CD4-positive, alpha-beta T cell treated with Interleukin-6 at 100 ng/mL for 8 hours (primary cell): ENCODE data around the gene ATG13.

Experiments used
- DNase-seq: peaks from one replicate; pipeline ENCODE4 v3.0.0-alpha.2; 2020; ENCODE audit warnings: mixed read lengths, low spot score

The ATG13 gene

DNA sequence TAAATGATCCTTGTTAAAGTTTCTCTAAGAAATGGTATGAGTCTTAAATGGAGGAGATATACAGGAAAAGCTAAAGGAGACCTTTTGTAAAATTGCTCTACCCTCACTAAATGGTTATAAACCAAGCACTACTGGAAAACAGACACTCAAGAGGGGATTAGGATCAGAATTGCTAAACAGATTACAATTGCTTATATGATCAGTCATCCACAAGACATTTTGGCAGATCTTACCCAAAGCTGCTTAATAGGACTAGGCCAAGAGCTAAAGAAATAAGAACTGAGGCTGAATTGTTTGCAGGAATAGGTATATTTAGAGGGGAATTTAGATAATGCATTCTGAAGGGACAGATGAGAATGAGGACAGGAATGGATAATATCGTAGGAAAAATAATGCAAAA is 9.8 kb upstream of the ATG13 start:
- no peak for DNase-seq

- no peak for DNase-seq
These were observed 8.0 kb upstream of the ATG13 start for GRCh38 chr11:46609386-46609785.

DNA sequence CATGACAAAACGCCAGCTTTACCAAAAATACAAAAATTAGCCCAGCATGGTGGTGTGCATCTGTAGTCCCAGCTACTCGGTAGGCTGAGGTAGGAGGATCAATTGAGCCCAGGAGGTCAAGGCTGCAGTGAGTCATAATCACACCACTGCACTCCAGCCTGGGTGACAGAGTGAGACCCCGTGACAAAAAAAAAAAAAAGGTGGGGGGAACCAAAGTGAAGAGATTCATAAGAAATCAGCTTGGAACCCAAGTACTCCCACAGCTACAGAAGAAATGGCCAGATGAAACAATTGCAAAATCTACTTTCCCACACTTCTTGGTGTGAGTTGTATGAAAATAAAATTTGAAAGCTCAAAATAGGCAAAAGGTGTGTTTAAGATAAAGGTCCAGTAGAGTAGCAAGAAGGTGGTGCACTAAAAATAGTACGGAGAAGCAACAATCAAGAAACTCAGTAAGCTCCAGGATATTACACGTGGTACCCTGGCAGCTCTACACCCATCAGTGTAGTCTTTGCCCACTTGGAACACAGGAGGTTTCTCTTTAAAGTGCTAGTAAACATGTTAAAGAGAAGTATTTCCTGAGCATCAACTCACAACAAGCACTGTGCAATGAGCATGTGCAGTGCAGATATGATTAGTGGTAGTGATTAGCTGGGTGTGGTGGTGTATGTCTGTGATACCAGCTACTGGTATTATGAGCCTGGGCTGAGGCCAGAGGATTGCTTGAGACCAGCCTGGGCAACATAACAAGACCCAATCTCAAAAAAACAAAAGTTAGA is 5.6 kb upstream of the ATG13 start:
- no peak for DNase-seq

DNA sequence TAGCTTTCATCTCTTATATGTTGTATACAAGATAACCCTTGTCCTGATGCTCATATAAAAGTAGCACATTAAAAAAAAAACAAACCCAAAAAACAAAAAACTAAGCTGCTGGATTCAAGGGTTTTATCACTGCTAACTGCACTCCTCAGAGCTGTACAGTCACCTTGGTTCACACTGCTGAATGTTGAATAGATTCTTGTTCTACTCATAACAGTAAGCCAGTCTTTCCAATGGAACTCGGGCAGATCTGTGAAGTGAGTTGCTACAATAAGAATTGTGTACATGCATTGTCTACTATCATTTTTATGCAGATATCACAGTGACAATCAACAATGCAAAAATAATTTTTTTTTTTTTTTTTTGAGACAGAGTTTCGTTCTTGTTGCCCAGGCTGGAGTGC is 5.0 kb upstream of the ATG13 start:
- DNase-seq = no peak

GRCh38 chr11:46615756-46616155 is 1.6 kb upstream of the ATG13 start:
- no peak for DNase-seq

GRCh38 chr11:46616551-46617133 is 711 bp upstream of the ATG13 start:
- DNase-seq = no peak

GRCh38 chr11:46617972-46618314 is 590 bp downstream of the ATG13 start:
- DNase-seq = no peak

- DNase-seq = no peak
These were observed 1.5 kb downstream of the ATG13 start for GRCh38 chr11:46618837-46619236.

DNA sequence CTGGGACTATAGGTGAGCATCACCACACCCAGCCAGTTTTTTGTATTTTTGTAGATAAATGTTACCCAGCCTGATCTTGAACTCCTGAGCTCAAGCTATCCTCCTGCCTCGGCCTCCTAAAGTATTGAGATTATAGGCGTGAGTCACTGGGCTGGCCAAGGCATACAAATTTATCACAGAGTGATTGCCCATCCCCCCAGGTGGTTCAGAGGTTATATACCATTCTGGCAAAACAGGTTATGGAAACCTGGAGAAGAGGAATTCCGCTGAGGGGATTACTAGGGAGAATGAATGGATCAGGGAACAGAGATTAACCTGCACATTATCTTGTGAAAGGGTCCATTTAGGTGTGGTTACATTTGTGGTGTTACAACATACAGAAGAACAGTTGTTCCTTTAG is 8.1 kb downstream of the ATG13 start:
- DNase-seq = no peak

DNA sequence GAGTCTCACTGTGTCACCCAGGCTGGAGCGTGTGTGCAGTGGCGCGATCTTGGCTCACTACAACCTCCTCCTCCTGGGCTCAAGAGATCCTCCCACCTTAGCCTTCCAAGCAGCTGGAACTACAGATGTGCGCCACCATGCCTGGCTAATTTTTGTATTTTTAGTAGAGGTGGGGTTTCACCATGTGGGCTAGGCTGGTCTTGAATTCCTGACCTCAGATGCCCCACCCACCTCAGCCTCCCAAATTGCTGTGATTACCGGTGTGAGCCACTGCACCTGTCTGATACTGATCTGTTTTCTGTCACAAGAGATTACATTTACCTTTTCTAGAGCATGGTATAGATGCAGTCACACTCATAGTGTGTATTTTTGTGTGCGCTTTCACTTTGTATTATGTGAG is 11.6 kb downstream of the ATG13 start:
- no peak for DNase-seq

DNA sequence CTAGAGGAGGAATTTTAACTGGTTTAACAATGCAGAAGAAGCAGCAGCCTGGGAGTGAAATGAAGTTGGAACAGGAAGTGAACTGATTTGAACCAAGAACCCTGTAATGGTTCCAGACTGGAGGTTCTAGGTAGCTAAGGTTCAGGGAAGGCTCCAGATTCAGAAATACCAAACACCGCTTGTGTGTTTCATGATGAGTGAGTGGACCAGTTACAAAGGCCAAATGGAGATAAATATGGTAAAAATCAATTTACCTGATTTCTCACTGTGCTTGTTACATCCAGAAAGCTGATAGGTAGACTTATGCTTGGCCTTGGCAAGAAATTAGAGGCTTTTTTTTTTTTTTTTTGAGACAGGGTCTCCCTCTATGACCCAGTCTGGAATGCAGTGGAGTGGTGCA is 12.9 kb downstream of the ATG13 start:
- DNase-seq = no peak

- DNase-seq = no peak
These were observed 14.3 kb downstream of the ATG13 start for GRCh38 chr11:46631676-46632075.

DNA sequence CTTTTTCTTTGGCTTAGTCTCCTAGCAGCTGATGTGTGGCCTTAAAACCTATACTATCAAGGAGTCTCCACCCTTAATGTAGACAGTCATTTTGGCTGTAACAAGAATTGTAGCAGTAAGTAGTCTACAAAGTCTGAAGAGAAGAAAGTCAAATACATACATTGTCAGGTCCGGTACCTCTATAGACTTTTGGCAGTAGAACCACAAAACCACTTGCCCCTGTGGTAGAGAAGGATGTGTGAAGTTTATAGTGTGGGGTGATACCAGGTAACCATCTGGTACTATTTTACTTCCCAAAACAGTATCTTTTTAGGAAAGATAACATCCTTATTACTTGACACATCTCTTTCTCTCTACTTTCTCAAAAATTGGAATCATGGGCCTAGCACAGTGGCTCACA is 15.1 kb downstream of the ATG13 start:
- no peak for DNase-seq

DNA sequence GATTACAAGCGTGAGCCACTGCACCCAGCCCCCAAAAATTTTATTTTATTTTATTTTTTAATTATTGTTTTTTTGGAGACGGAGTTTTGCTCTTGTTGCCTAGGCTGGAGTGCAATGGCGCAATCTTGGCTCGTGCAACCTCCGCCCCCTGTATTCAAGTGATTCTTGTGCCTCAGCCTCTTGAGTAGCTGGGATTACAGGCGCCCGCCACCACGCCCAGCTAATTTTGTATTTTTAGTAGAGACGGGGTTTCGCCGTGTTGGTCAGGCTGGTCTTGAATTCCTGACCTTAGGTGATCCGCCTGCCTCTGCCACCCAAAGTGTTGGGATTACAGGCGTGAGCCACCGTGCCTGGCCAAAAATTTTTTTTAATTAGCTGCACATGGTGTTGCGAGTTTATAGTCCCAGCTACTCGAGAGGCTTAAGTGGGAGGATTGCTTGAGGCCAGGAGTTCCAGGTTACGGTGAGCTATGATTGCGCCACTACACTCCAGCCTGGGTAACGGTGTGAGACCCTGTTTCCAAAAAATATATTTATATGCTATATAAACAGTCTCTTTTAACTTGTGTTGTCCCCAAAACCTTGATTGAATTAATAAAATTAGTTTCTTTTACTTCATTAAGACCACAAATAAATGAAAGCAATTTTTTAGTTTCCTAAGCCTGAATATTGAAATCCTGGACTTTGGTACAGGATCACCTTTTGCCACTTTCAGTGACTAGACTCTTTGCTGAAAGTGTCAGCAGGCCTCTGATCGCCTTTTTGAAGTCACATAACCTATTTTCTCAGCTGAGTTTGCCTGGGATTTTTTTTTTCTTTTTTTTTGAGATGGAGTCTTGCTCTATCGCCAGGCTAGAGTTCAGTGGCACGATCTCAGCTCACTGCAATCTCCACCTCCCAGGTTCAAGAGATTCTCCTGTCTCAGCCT is 16.2 kb downstream of the ATG13 start:
- DNase-seq = no peak

GRCh38 chr11:46635557-46636139 is 18.3 kb downstream of the ATG13 start:
- DNase-seq = no peak

GRCh38 chr11:46637546-46637945 is 20.2 kb downstream of the ATG13 start:
- no peak for DNase-seq

GRCh38 chr11:46639197-46639839 is 22.0 kb downstream of the ATG13 start:
- DNase-seq = no peak

DNA sequence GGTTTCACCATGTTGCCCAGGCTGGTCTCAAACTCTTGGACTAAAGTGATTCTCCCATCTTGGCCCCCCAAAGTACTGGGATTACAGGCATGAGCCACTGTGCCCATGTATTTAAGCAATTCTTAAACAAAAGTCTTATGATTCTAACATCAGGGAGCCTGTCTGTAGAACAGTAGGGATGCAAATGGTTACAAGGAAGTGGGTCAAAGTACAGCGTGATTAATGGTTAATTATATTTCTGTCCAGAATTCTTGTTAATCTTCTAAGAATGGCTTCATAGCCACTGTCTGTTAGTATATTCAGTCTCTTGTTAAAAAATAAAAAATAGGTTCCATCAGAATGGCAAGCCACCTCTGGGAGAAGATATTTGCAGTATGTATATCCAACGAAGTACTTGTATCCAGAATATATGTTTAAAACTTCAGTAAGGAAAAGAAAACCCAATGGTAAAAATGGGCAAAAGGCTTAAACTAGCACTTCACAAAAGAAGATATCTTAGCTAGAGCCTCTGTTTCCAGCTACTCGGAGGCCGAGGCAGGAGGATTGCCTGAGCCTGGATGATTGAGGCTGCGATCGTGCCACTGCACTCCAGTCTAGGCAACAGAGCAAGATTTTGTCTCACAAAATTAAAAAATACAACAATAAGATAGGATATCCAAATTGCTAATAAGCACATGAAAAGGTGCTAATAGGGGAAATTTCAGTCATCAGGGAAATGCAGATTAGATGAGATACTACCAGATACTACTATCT is 22.9 kb downstream of the ATG13 start:
- no peak for DNase-seq

GRCh38 chr11:46641639-46642038 is 24.3 kb downstream of the ATG13 start:
- no peak for DNase-seq

DNA sequence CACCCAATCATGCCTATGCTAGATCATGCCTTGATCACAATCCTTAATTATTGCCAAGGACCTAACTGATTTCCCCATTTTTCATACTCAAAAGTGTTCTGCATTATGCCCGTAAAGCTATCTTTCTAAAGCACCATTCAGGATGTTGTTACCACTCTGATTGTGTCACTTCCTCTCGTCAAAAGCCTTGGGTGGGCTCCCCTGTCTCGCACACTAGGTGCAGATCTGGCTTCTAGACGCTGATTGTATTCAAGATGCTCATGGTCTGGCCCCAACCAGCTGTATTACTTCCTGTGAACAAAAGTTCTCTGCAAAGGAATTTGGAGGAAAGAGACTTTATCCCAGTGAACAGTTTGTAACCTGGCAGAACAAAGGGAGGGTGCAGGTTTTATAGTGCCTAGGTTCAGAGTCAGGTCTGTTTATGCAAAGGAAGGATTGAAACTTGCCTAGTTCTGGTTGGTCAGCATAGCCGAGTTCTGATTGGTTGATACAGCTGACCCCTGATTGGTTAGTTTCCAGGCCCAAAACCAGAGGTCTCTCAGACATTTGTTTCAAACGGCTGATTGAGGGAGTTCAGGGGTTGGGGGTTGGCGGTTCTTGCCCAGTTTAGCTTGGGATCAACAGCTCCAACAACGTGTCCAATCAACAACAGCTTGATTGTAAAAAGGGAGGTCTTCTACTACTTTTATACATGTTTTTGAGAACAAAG is 25.4 kb downstream of the ATG13 start:
- no peak for DNase-seq

- DNase-seq = no peak
These were observed 26.2 kb downstream of the ATG13 start for GRCh38 chr11:46643531-46643930.
